ENCODE results near the gene CTTNBP2. TPM values are rescaled to one million over a fixed set of nuclear protein-coding genes. Genes with fewer than 3 reads are reported as not detected.

Gene CTTNBP2
- not detected for total RNA-seq

GRCh38 chr7:117873310-117874190 lies at the start of gene CTTNBP2:
CTTNBP2 (minus strand) TSS chr7:117873441; CDS start chr7:117873415, 26 bp downstream.
- Mint-ChIP-seq H3K9me3 (ENCODE audit: low read depth) (no peaks in the 10 kb centered on the region), H3K4me3 (peak within 1 kb of the TSS; percentile 5), H3K4me1 (peaks cover 16% of the 10 kb centered on the region), H3K36me3 (ENCODE audit: low read depth) (no peaks in the 10 kb centered on the region), H3K27me3 (peaks cover 42% of the 10 kb centered on the region), H3K27ac (no peak within 1 kb of the TSS)
- intact Hi-C loops (cut with DNase I, micrococcal nuclease) = no loop called here
- DNase-seq (peak; percentile 27), ATAC-seq (no peak)
- CTCF ChIA-PET = no interaction called here
- POLR2A ChIA-PET = no interaction called here

- no peaks in the 10 kb centered on the region for H3K36me3 Mint-ChIP-seq (ENCODE audit: low read depth)
- ChIA-PET CTCF (no interaction called here), POLR2A (no interaction called here)
- H3K4me3 Mint-ChIP-seq = no peak overlapping the region
- ATAC-seq (no peak), DNase-seq (no peak)
- no peaks in the 10 kb centered on the region for H3K4me1 Mint-ChIP-seq
- H3K9me3 Mint-ChIP-seq (ENCODE audit: low read depth) = peaks cover 8% of the 10 kb centered on the region
- H3K27ac Mint-ChIP-seq = no peak overlapping the region
- H3K27me3 Mint-ChIP-seq = no peaks in the 10 kb centered on the region
- intact Hi-C loops (cut with DNase I, micrococcal nuclease) = no loop called here
Measured at GRCh38 chr7:117916309-117916708, 43.1 kb upstream of the CTTNBP2 start.

DNA sequence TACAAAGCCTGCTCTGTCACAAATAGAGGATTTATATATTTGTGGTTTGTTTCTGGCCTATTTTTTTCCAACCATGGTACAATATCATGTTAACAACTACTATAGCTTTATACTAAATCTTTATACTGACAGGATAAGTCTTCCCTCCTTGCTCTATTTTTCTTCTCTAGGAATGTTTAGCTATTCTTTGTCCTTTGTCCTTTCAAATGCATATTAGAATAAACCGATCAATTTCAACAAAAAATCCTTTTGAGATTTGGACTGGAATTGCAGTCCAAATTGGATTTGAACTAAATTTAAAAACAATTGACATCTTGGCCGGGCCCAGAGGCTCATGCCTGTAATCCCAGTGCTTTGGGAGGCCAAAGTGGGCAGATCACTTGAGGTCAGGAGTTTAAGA lies 39.2 kb upstream of the CTTNBP2 start:
- Mint-ChIP-seq H3K4me1 (no peaks in the 10 kb centered on the region), H3K9me3 (ENCODE audit: low read depth) (peaks cover 8% of the 10 kb centered on the region), H3K27ac (no peak overlapping the region), H3K27me3 (no peaks in the 10 kb centered on the region), H3K36me3 (ENCODE audit: low read depth) (no peaks in the 10 kb centered on the region), H3K4me3 (no peak overlapping the region)
- ChIA-PET POLR2A (no interaction called here), CTCF (no interaction called here)
- DNase-seq (no peak), ATAC-seq (no peak)
- intact Hi-C loops (cut with DNase I, micrococcal nuclease) = no loop called here

DNA sequence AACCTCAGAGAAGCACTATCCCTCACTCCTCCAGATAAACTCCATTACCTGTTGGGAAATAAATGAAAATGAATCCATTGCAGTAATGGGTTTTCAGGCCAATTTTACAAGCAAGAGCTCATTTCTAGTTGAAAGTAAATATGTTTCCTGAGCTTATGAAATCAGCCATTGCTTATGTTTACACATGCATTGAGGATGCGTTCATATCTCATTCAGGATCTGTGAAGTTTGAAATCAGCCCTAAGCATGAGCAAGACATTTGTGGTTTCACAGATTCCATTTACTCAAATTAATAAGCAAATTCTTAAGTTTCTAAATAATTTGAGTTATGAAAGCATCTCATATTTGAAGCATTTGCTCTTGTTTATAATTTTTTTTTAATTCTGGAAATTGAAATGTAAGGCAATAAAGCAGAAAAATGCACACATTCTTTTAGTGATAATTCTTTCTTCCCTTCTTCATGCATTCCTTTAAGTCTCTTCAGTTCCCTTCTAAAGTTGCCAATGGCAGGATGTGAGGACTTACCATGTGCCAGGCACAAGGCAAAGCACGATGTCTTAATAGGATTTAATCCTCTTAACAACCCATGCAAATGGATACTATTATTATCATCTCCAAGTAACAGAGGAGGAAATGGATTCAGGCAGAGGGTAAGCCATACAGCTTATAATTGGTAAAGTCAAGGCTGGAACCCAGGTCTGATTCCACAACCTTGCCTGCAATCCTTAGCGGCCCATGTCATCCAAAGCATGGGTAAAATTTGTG lies 35.0 kb upstream of the CTTNBP2 start:
- POLR2A ChIA-PET = interaction anchor here (0.6 kb wide), 1 partner anchor 252 kb away, joined by 10 read pairs; no protein-coding TSS in a partner anchor
- Mint-ChIP-seq H3K27ac (no peak overlapping the region), H3K4me3 (no peak overlapping the region), H3K27me3 (no peaks in the 10 kb centered on the region), H3K4me1 (no peaks in the 10 kb centered on the region), H3K36me3 (ENCODE audit: low read depth) (no peaks in the 10 kb centered on the region), H3K9me3 (ENCODE audit: low read depth) (no peaks in the 10 kb centered on the region)
- ATAC-seq = no peak
- intact Hi-C loops (cut with DNase I, micrococcal nuclease) = no loop called here
- CTCF ChIA-PET = no interaction called here
- no peak for DNase-seq

DNA sequence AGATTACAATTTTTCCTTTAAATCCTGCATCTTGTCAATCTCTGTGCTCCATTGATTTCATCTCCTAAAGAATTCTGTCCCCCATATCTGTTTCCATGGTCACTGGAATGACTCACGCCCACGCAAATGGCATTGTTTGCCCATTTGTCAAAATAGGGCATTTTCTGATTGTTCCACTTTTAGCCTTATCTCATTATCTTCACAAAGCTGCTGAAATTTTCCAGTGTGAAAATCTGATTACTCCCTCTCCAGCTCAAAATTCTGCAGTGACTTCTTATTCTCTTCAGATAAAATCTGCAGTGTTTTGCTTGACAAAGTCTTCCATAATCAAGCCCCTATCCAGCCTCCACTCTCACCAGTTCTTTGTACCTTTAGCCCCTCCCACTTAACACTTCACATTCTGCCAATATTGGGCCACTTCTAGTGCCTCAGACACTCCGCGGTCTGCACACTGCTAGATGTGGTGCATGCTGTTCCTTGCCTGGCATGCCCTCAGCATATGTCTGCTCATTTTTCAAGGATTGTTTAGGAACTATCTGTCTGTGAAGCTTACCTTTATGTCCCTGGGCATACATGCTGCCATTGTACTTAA lies 33.9 kb upstream of the CTTNBP2 start:
- Mint-ChIP-seq H3K4me3 (no peak overlapping the region), H3K27me3 (no peaks in the 10 kb centered on the region), H3K36me3 (ENCODE audit: low read depth) (no peaks in the 10 kb centered on the region), H3K9me3 (ENCODE audit: low read depth) (no peaks in the 10 kb centered on the region), H3K27ac (no peak overlapping the region), H3K4me1 (no peaks in the 10 kb centered on the region)
- ChIA-PET CTCF (no interaction called here), POLR2A (no interaction called here)
- no peak for DNase-seq
- ATAC-seq = no peak
- intact Hi-C loops (cut with DNase I, micrococcal nuclease) = no loop called here

- H3K36me3 Mint-ChIP-seq (ENCODE audit: low read depth) = no peaks in the 10 kb centered on the region
- DNase-seq (no peak), ATAC-seq (no peak)
- H3K4me1 Mint-ChIP-seq = no peaks in the 10 kb centered on the region
- no peaks in the 10 kb centered on the region for H3K27me3 Mint-ChIP-seq
- H3K4me3 Mint-ChIP-seq = no peak overlapping the region
- ChIA-PET POLR2A (no interaction called here), CTCF (interaction anchor here (1.1 kb wide), 1 partner anchor 13 kb away, joined by 4 read pairs; no protein-coding TSS in a partner anchor)
- intact Hi-C loops (cut with DNase I, micrococcal nuclease) = no loop called here
- no peak overlapping the region for H3K27ac Mint-ChIP-seq
- H3K9me3 Mint-ChIP-seq (ENCODE audit: low read depth) = no peaks in the 10 kb centered on the region
Measured at GRCh38 chr7:117902314-117902889, 29.2 kb upstream of the CTTNBP2 start.

- Mint-ChIP-seq H3K4me3 (no peak overlapping the region), H3K9me3 (ENCODE audit: low read depth) (no peaks in the 10 kb centered on the region), H3K36me3 (ENCODE audit: low read depth) (no peaks in the 10 kb centered on the region), H3K27me3 (no peaks in the 10 kb centered on the region), H3K4me1 (no peaks in the 10 kb centered on the region), H3K27ac (no peak overlapping the region)
- DNase-seq (no peak), ATAC-seq (no peak)
- ChIA-PET POLR2A (no interaction called here), CTCF (interaction anchor here (1.1 kb wide), 1 partner anchor 14 kb away, joined by 4 read pairs; no protein-coding TSS in a partner anchor)
- intact Hi-C loops (cut with DNase I, micrococcal nuclease) = no loop called here
Measured at GRCh38 chr7:117901089-117901797, 28.0 kb upstream of the CTTNBP2 start.

GRCh38 chr7:117896339-117896738 lies 23.1 kb upstream of the CTTNBP2 start:
- Mint-ChIP-seq H3K4me1 (no peaks in the 10 kb centered on the region), H3K36me3 (ENCODE audit: low read depth) (no peaks in the 10 kb centered on the region), H3K4me3 (no peak overlapping the region), H3K9me3 (ENCODE audit: low read depth) (no peaks in the 10 kb centered on the region), H3K27ac (no peak overlapping the region), H3K27me3 (no peaks in the 10 kb centered on the region)
- CTCF ChIA-PET = no interaction called here
- POLR2A ChIA-PET = no interaction called here
- intact Hi-C loops (cut with DNase I, micrococcal nuclease) = no loop called here
- DNase-seq = no peak
- ATAC-seq = no peak

DNA sequence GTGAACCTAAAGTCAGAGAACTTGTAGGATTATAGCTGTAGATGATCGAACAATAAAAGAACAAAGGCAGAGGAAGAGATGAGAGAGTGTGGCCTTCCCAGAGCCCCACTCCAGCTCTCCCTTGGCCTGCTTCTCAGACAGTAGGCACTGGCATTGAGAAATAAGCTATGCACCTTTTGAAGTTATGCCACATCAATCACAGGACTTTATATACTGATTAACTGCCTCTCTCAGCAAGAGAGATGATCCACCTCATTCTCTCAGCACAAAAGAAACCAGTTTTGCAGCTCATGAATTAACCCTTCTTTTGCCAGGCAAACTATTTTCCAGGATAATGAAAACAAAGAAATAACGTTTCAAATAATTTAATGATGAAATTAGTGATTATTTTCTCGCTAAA lies 22.0 kb upstream of the CTTNBP2 start:
- Mint-ChIP-seq H3K4me3 (no peak overlapping the region), H3K9me3 (ENCODE audit: low read depth) (no peaks in the 10 kb centered on the region), H3K4me1 (no peaks in the 10 kb centered on the region), H3K36me3 (ENCODE audit: low read depth) (no peaks in the 10 kb centered on the region), H3K27ac (no peak overlapping the region), H3K27me3 (no peaks in the 10 kb centered on the region)
- ChIA-PET CTCF (interaction anchor here (0.7 kb wide), 1 partner anchor 22 kb away, joined by 3 read pairs; no protein-coding TSS in a partner anchor), POLR2A (no interaction called here)
- DNase-seq = no peak
- intact Hi-C loops (cut with DNase I, micrococcal nuclease) = no loop called here
- ATAC-seq = no peak

- Mint-ChIP-seq H3K4me3 (no peak overlapping the region), H3K27ac (no peak overlapping the region), H3K36me3 (ENCODE audit: low read depth) (no peaks in the 10 kb centered on the region), H3K27me3 (no peaks in the 10 kb centered on the region), H3K9me3 (ENCODE audit: low read depth) (no peaks in the 10 kb centered on the region), H3K4me1 (no peaks in the 10 kb centered on the region)
- no peak for DNase-seq
- intact Hi-C loops (cut with DNase I, micrococcal nuclease) = no loop called here
- ChIA-PET CTCF (no interaction called here), POLR2A (no interaction called here)
- ATAC-seq = no peak
Measured at GRCh38 chr7:117894037-117894436, 20.8 kb upstream of the CTTNBP2 start.

- no peak for ATAC-seq
- Mint-ChIP-seq H3K4me1 (no peaks in the 10 kb centered on the region), H3K27me3 (no peaks in the 10 kb centered on the region), H3K9me3 (ENCODE audit: low read depth) (no peaks in the 10 kb centered on the region), H3K36me3 (ENCODE audit: low read depth) (no peaks in the 10 kb centered on the region), H3K27ac (no peak overlapping the region), H3K4me3 (no peak overlapping the region)
- DNase-seq = no peak
- ChIA-PET POLR2A (no interaction called here), CTCF (no interaction called here)
- intact Hi-C loops (cut with DNase I, micrococcal nuclease) = no loop called here
Measured at GRCh38 chr7:117892821-117893220, 19.6 kb upstream of the CTTNBP2 start.
